ENCODE data around the gene NOBOX. TPM values are rescaled to one million over a fixed set of nuclear protein-coding genes. Genes with fewer than 3 reads are reported as not detected.

NOBOX gene
- total and polyA plus RNA-seq, 9 donors = not detected

Other genes starting within 250 kb of the NOBOX start
- 0.09 TPM for gene CTAGE4, start 220.2 kb downstream of the NOBOX start, total RNA-seq
- gene CTAGE4, start 220.2 kb downstream of the NOBOX start, polyA plus RNA-seq (ENCODE audit: insufficient read depth in 1 of 8, insufficient read length in 8 of 8, low replicate concordance in 1 of 8) = 1 to 10 TPM in 3 of 8 donors, under 1 TPM in 3, not detected in 2; 0.49 to 1.7 (median 0.99) TPM
- gene ARHGEF35, start 207.9 kb downstream of the NOBOX start, total RNA-seq = 0.80 TPM
- gene ARHGEF35, start 207.9 kb downstream of the NOBOX start, polyA plus RNA-seq (ENCODE audit: insufficient read depth in 1 of 8, insufficient read length in 8 of 8, low replicate concordance in 1 of 8) = 1 to 10 TPM; 1.3 to 3.3 (median 1.9) TPM
- gene OR2A42, start 164.1 kb downstream of the NOBOX start, total RNA-seq = 0.04 TPM
- under 1 TPM; 0.13 to 0.65 (median 0.34) TPM for gene OR2A42, start 164.1 kb downstream of the NOBOX start, polyA plus RNA-seq (ENCODE audit: insufficient read depth in 1 of 8, insufficient read length in 8 of 8, low replicate concordance in 1 of 8)
- 0.44 TPM for gene OR2A7, start 138.9 kb downstream of the NOBOX start, total RNA-seq
- 1 to 10 TPM in 6 of 8 donors, under 1 TPM in 2; 0.75 to 2.7 (median 1.3) TPM for gene OR2A7, start 138.9 kb downstream of the NOBOX start, polyA plus RNA-seq (ENCODE audit: insufficient read depth in 1 of 8, insufficient read length in 8 of 8, low replicate concordance in 1 of 8)
- gene CTAGE8, start 134.4 kb downstream of the NOBOX start, total RNA-seq = 1.1 TPM
- 1 to 10 TPM in 2 of 8 donors, under 1 TPM in 4, not detected in 2; 0.24 to 2.1 (median 0.60) TPM for gene CTAGE8, start 134.4 kb downstream of the NOBOX start, polyA plus RNA-seq (ENCODE audit: insufficient read depth in 1 of 8, insufficient read length in 8 of 8, low replicate concordance in 1 of 8)
- 0.13 TPM for gene OR2A1, start 91.3 kb downstream of the NOBOX start, total RNA-seq
- under 1 TPM; 0.07 to 0.82 (median 0.27) TPM for gene OR2A1, start 91.3 kb downstream of the NOBOX start, polyA plus RNA-seq (ENCODE audit: insufficient read depth in 1 of 8, insufficient read length in 8 of 8, low replicate concordance in 1 of 8)
- 0.93 TPM for gene ARHGEF5, start 48.3 kb downstream of the NOBOX start, total RNA-seq
- 1 to 10 TPM; 2.3 to 4.8 (median 3.1) TPM for gene ARHGEF5, start 48.3 kb downstream of the NOBOX start, polyA plus RNA-seq (ENCODE audit: insufficient read depth in 1 of 8, insufficient read length in 8 of 8, low replicate concordance in 1 of 8)